ENCODE measurements around the gene CDKN1C.

The CDKN1C gene

GRCh38 chr11:2867142-2867541 lies 18.4 kb downstream of the CDKN1C start:
- no peak for DNase-seq

DNA sequence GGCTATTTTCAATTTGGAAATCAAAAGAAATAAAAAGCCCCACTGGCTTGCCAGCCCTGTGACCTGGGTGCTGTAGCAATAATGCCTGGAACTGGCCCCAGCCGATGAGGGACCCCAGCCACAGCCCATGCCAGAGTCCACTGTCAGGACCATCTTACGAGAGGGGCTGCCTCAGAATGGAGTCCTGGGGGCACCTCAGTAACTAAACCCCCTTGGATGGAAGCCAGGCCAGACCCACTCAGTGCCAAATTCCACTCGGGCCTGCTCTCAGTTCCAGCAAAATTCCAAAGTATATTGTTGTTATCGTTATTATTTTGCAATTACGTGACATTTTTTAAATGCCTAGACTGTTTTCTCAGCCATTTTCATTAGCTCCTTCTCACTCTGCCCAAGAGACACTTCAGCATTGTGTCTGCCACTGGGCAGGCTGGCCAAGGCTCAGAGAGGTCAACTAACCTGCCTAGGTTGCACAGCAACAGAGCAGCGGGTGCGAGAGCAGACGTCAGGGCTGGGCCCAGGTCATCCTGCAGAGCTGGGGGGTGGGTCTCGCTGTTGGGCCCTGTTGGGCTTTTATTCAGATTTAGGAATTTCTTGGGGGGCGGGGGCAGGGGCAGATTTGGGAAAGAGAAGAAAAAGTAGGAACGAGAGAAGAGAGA lies 19.5 kb downstream of the CDKN1C start:
- DNase-seq = no peak

- DNase-seq = no peak
These were observed 20.7 kb downstream of the CDKN1C start for GRCh38 chr11:2864901-2865300.

GRCh38 chr11:2863276-2863618 lies 22.3 kb downstream of the CDKN1C start:
- no peak for DNase-seq

DNA sequence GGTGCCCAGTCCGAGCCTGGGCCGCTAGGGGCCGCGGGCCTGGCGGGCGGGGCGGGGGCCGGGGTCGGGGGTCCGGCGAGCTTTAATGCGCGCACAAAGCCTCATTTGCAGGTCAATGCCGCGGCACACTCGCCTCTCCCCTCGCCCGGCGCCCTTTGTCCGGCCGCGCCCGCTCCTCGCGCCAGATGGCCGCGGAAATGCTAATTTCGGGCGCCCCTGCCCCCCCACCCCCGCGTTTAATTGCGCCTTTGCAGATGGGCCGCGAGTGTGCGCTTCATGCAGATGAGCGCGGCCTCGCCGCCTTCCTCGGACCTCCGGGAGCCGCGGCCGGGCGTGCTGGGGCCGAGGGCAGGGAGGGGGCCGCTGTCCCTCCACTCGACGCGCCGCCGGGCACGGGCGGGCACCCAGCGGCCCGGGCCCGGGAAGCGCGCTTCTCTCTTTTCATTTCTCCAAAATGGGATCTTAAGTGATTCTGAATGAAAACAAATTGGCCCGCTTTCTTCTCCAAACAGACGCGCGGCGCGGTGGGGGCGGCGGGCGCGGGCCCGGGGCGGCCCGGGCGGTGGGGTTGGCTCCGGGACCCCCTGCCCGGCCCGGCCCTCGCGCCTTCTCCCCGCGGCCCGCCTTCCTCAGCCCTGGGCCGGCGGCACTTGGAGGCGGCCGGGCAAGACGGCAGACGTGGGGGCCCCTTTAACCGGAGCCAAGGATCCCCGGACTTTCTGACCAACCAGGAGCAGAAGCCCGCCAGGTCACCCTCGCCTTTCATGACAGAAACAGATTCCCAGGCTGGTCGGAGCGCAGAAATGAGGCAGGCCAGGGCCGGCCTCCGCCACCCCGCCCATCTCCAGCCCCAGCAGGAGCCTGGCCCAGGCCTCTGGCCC lies 22.9 kb downstream of the CDKN1C start:
- DNase-seq = no peak

DNA sequence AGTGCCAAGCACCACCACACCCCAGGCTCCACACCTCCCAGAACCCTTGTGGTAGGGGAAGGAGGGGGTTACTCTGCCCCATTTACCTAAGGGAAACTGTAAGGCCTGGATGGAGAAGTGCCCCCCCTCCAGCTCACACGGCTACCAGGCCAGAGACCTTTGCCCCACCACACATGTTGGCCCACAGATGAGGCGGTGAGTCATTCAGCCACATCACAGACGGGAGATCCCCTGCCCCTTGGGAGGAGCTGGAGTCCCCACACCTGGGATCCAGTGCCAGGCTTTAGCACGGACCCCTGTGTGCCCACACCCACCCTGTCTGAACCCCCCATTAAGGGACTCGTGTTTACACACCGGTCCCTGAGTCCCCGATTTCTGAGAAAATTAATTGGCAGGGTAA lies 24.9 kb downstream of the CDKN1C start:
- DNase-seq = no peak

GRCh38 chr11:2859699-2860037 lies 25.9 kb downstream of the CDKN1C start:
- DNase-seq = no peak

DNA sequence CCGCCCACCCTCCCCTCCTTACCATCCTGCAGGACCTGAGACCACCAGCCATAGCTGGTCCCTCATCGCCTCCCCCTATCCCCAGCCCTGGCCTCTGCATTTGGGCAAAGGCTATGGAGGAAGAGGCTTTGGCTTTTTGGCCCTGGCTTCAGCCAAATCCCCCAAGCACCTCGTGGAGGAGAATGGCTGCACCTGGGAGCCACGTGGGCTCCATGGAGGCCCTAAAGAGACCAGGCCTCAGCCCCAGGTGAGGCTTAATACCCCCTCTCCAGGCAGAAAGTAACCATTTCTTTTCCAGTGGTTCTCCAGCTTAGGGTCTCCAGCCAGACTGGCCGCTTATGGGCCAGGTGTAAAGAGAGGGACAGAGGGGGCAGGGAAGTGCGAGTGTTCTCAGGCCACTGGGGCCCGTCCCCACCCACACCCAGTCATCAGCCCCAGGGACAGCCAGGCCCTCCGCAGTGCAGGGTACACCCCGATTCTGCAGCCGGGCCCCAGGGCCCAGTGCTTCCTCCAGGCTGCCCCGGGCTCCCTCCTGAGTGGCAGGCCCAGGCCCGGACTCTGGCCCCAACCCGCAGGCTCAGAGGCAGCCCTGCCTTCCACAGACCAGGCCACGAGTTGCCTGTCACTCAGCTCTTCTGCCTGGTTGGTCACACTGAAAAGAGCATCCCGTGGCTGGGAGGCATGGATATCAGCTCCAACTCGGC lies 26.4 kb downstream of the CDKN1C start:
- no peak for DNase-seq

GRCh38 chr11:2857918-2858317 lies 27.7 kb downstream of the CDKN1C start:
- no peak for DNase-seq

- DNase-seq = no peak
These were observed 28.3 kb downstream of the CDKN1C start for GRCh38 chr11:2857276-2857675.

- no peak for DNase-seq
These were observed 30.4 kb downstream of the CDKN1C start for GRCh38 chr11:2855162-2855561.

GRCh38 chr11:2853997-2854560 lies 31.5 kb downstream of the CDKN1C start:
- DNase-seq = no peak

GRCh38 chr11:2853401-2853800 lies 32.2 kb downstream of the CDKN1C start:
- DNase-seq = no peak

- DNase-seq = no peak
These were observed 35.4 kb downstream of the CDKN1C start for GRCh38 chr11:2849994-2850770.

GRCh38 chr11:2848497-2848896 lies 37.1 kb downstream of the CDKN1C start:
- no peak for DNase-seq

- no peak for DNase-seq
These were observed 38.0 kb downstream of the CDKN1C start for GRCh38 chr11:2847561-2847960.

- no peak for DNase-seq
These were observed 39.1 kb downstream of the CDKN1C start for GRCh38 chr11:2846470-2846869.

DNA sequence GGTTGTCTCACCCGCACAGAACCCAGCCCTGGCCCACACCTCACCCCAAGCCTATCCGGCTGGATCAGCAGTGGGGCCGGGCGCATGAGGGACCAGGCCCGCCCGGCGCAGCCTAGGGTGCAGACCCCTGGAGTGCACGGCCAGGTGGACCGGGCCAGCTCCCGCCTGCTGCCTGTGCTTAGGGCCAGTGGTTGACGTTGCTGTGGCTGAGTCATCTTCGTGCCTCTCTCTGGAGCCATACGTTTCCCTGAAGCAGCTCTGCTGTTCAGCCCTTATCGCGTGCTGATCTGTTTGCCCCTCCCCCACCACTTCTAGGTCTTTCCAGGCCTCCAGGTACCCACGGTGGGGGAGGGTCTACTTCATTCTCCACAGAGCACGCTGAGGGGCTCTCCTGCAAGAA lies 39.5 kb downstream of the CDKN1C start:
- DNase-seq = no peak

GRCh38 chr11:2844996-2845395 lies 40.6 kb downstream of the CDKN1C start:
- no peak for DNase-seq

- DNase-seq = no peak
These were observed 41.3 kb downstream of the CDKN1C start for GRCh38 chr11:2844116-2844842.

DNA sequence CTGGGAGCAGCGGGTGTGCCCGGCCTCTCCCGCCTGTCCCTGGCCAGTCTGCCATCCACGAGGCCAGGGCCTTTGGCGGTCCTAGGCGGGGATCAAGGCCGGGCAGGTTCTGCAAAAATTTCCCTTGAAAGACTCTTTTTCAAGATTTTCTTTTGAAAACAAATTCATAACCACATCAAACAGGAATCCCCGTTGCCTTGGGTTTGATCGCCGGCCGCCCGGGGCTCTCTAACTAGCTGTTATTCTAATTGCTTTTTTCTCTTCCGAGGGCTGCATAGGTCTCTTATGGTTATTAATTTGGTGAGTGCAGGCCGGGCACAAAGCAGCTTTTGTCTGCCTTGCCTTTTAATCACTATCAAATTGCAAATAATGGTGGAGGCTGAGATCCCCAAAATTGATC lies 42.0 kb downstream of the CDKN1C start:
- no peak for DNase-seq

DNA sequence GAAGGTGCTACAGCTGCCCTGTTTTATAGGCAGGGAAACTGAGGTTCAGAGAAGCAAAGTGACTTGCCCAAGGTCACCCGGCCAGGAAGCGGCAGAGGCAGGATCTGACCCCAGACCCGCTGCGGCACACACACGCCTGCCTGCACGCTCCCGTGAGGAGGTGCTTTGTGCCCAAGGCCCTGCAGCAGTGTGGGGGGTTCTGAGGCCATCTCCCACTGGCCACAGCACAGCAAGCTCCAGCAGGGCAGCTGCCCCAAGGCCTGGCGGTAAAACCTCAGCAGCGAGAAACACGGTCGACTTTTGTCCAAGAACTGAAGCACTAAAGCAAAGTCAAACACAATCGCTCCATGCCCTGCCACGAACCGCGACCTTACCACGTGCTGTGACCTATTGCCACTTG lies 42.7 kb downstream of the CDKN1C start:
- no peak for DNase-seq

All from activated naive CD4-positive, alpha-beta T cell treated with Interleukin-2 at 50 U/mL for 16 hours (primary cell).